Pancreas (tissue), 10 donors: ENCODE measurements around the gene SFRP5. TPM values are rescaled to one million over a fixed set of nuclear protein-coding genes. Genes with fewer than 3 reads are reported as not detected.
A peak's percentile ranks its signal among the peaks of the same experiment; 100 is the strongest.

Experiments used
- ATAC-seq, 4 donors: fragments of 200-7000 bp; cut with Tn5 transposase; one replicate each; pipeline versions ENCODE4 v1.8.0 to v1.9.1; 2020; ENCODE audit warnings: mild to moderate bottlenecking in 4 of 4, moderate library complexity in 4 of 4
- DNase-seq, 6 donors: peaks; one replicate each; pipeline ENCODE4 v3.0.0-alpha.2; 2020
- FAIRE-seq: peaks from 2 replicates; lab custom pipeline; 2012; peaks lifted over from hg19 to GRCh38; lab: Jason Lieb, UNC
- H3K27ac ChIP-seq, 4 donors: fragments of 200-600 bp; sonication (generic); 1 replicate in 3 of 4; 2 replicates in 1 of 4; pipeline versions ENCODE4 v1.5.0 to v1.8.0; 2020
- H3K27me3 ChIP-seq, 4 donors: fragments of 200-600 bp; one replicate each; pipeline ENCODE4 v1.8.0; 2021
- H3K36me3 ChIP-seq, 3 donors: fragments of 200-600 bp; sonication (generic) in 1 of 3; one replicate each; pipeline versions ENCODE4 v1.5.0 to v1.8.0; 2020 to 2021
- H3K4me1 ChIP-seq, 3 donors: fragments of 200-600 bp; one replicate each; pipeline ENCODE4 v1.8.0; 2021
- H3K4me3 ChIP-seq, 4 donors: fragments of 200-600 bp; sonication (generic) in 2 of 4; one replicate each; pipeline versions ENCODE4 v1.5.0 to v1.8.0; 2020 to 2021
- H3K9me3 ChIP-seq, 4 donors: fragments of 200-600 bp; one replicate each; pipeline ENCODE4 v1.8.0; 2021
- CTCF ChIP-seq, 4 donors: fragments of 200-600 bp; sonication (generic) in 3 of 4; IDR thresholded peaks; one replicate each; pipeline versions ENCODE4 v1.5.0 to v1.8.0; 2021; ENCODE audit warnings: antibody characterized with exemption in 4 of 4
- WGBS, 2 donors: extraction: QIAGEN DNeasy Blood & Tissue Kit; methylation state at CpG; one replicate each; pipeline ENCODE4 v1.1.7; 2013; 5-methylcytosine and 5-hydroxymethylcytosine counted together
- intact Hi-C, 3 donors: fragments of 100-400 bp; cut with DNase I; formaldehyde crosslinking; loops; one replicate each; pipeline versions ENCODE4 v1.11.1 to v1.14.2; 2022
- polyA plus RNA-seq, 2 donors: library from polyadenylated mRNA; stranded (reverse); fragments of 200-250 nt; gene quantifications; one replicate each; pipeline ENCODE4 v1.2.3, GENCODE V29; 2013
- total RNA-seq, 6 donors: library from RNA; stranded (reverse); fragmentation: NEBNext Ultra II Directional in 4 of 6; extraction: Animal tissue kit (Norgen Biotek cat#: 25700) in 4 of 6; gene quantifications; one replicate each; pipeline versions ENCODE4 v1.2.1 to v1.2.4, GENCODE V29; 2021 to 2023
- donor health status: healthy with polysubstance abuse.
- donor health status: DM: no; HTN: no; CAD: no; lungs with moderate emphysema.
- donor health status: DM: no; HTN: no; CAD: no.
- donor health status: control.
- donor health status: control.
- donor health status: Bipolar disorder and iron deficiency.
- donor health status: DM: yes; HTN: yes; CAD: no.
- donor health status: DM: no; HTN: no; CAD: no.
- donor health status: DM: no; HTN: no; CAD: no.
- donor health status: DM: yes; HTN: yes; CAD: no.

Gene SFRP5
- total and polyA plus RNA-seq, 8 donors, result 59.8 to 180 (median 78.5) TPM

GRCh38 chr10:97761331-97761865, 10.4 kb downstream of the SFRP5 start:
- H3K27ac ChIP-seq, result no peak overlapping the region
- no peaks in the 10 kb centered on the region for H3K9me3 ChIP-seq
- WGBS, 2 donors, result 88 to 94% methylated on average over 8 of the region's 8 CpGs
- TF ChIP-seq CTCF (IDR thresholded peaks at IDR 0.05), result no peak
- H3K4me3 ChIP-seq, result no peak overlapping the region
- FAIRE-seq (no peak), ATAC-seq (no peak), DNase-seq (peak in 1 of 6 donors; percentile 47)
- H3K4me1 ChIP-seq, result peaks cover 0 to 6% (median 0%) of the 10 kb centered on the region in 3 donors
- H3K36me3 ChIP-seq, result peaks cover 0 to 23% (median 9%) of the 10 kb centered on the region in 3 donors
- intact Hi-C loops, result loop anchor here in 1 of 3 donors (5.0 kb wide), 1 partner anchor 106 kb away; no protein-coding TSS in a partner anchor
- H3K27me3 ChIP-seq, result no peaks in the 10 kb centered on the region

- ATAC-seq, result no peak
- Histone ChIP-seq H3K9me3 (no peaks in the 10 kb centered on the region), H3K4me3 (no peak overlapping the region), H3K4me1 (peaks cover 0 to 6% (median 0%) of the 10 kb centered on the region in 3 donors), H3K27ac (no peak overlapping the region), H3K27me3 (no peaks in the 10 kb centered on the region), H3K36me3 (peaks cover 0 to 30% (median 9%) of the 10 kb centered on the region in 3 donors)
- WGBS, 2 donors, result 91% methylated on average over 11 of the region's 11 CpGs
- no peak for TF ChIP-seq CTCF (IDR thresholded peaks at IDR 0.05)
- intact Hi-C loops, result loop anchor here in 1 of 3 donors (5.0 kb wide), 1 partner anchor 107 kb away; no protein-coding TSS in a partner anchor
- FAIRE-seq, result no peak
- peak in 2 of 6 donors; percentile 41 to 64 for DNase-seq
Observed at GRCh38 chr10:97760461-97761257, 11.1 kb downstream of the SFRP5 start.

GRCh38 chr10:97759946-97760345, 11.9 kb downstream of the SFRP5 start:
- Histone ChIP-seq H3K27ac (no peak overlapping the region), H3K4me1 (peaks cover 0 to 6% (median 0%) of the 10 kb centered on the region in 3 donors), H3K4me3 (no peak overlapping the region), H3K36me3 (peaks cover 0 to 37% (median 16%) of the 10 kb centered on the region in 3 donors), H3K27me3 (no peaks in the 10 kb centered on the region), H3K9me3 (no peaks in the 10 kb centered on the region)
- DNase-seq (peak in 1 of 6 donors; percentile 37), ATAC-seq (no peak), FAIRE-seq (no peak)
- intact Hi-C loops, result loop anchor here in 2 of 3 donors (5.0 kb wide), 3 partner anchors 107 to 282 kb away; no protein-coding TSS in a partner anchor
- WGBS, 2 donors, result 74 to 81% methylated on average over 5 of the region's 5 CpGs
- TF ChIP-seq CTCF (IDR thresholded peaks at IDR 0.05), result no peak

- peak; percentile 79 to 89 (median 86) for TF ChIP-seq CTCF (IDR thresholded peaks at IDR 0.05)
- H3K27ac ChIP-seq, result no peak overlapping the region
- H3K36me3 ChIP-seq, result peaks cover 0 to 44% (median 17%) of the 10 kb centered on the region in 3 donors
- peak; percentile 66 to 94 (median 87) for ATAC-seq
- no peaks in the 10 kb centered on the region for H3K27me3 ChIP-seq
- no peaks in the 10 kb centered on the region for H3K9me3 ChIP-seq
- H3K4me1 ChIP-seq, result peaks cover 0 to 6% (median 0%) of the 10 kb centered on the region in 3 donors
- no peak for FAIRE-seq
- 35 to 42% methylated on average over 5 of the region's 5 CpGs for WGBS, 2 donors
- DNase-seq, result peak; percentile 62 to 90 (median 82)
- intact Hi-C loops, result loop anchor here in 1 of 3 donors (5.0 kb wide), 2 partner anchors 113 to 283 kb away; no protein-coding TSS in a partner anchor
- no peak overlapping the region for H3K4me3 ChIP-seq
Observed at GRCh38 chr10:97759158-97759887, 12.5 kb downstream of the SFRP5 start.
